RPMI7951 (cell line): ENCODE results near the gene NUDT22. TPM values are rescaled to one million over a fixed set of nuclear protein-coding genes. Genes with fewer than 3 reads are reported as not detected.

ENCODE experiments used
- DNase-seq: peaks from one replicate; pipeline ENCODE4 v3.0.0-alpha.2; 2012; ENCODE audit warnings: low read depth
- total RNA-seq: library from RNA; depleted of rRNA; stranded (reverse); fragments of >200 nt; shearing (Covaris generic); gene quantifications from 2 replicates; pipeline ENCODE4 v1.2.3, GENCODE V29; 2014

NUDT22 gene
- total RNA-seq, 1 experiment from 2014 or later: 59.7 TPM

DNA sequence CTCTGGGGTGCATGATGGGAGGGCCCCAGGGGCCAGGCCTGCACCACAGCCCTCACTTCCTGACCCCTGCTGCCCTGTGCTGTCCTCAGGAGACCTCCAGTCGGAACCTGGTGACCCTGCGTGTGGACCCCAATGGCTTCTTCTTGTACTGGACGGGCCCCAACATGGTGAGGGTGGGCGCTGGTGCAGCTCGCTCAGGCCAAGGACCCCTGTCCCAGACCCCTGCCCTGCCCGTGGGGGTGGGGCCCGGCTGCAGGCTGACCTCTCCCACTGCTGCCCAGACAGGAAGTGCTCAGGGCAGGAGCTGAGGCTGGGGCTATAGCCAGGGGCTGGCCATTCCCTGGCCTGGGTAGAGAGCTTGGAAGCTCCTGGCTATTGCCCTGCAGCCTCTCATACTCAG, 28.3 kb downstream of the NUDT22 start:
- DNase-seq: no peak

- DNase-seq: no peak
These were observed 29.4 kb downstream of the NUDT22 start for GRCh38 chr11:64255135-64256128.

GRCh38 chr11:64256300-64256699, 30.2 kb downstream of the NUDT22 start:
- no peak for DNase-seq

GRCh38 chr11:64258356-64258755, 32.3 kb downstream of the NUDT22 start:
- no peak for DNase-seq

DNA sequence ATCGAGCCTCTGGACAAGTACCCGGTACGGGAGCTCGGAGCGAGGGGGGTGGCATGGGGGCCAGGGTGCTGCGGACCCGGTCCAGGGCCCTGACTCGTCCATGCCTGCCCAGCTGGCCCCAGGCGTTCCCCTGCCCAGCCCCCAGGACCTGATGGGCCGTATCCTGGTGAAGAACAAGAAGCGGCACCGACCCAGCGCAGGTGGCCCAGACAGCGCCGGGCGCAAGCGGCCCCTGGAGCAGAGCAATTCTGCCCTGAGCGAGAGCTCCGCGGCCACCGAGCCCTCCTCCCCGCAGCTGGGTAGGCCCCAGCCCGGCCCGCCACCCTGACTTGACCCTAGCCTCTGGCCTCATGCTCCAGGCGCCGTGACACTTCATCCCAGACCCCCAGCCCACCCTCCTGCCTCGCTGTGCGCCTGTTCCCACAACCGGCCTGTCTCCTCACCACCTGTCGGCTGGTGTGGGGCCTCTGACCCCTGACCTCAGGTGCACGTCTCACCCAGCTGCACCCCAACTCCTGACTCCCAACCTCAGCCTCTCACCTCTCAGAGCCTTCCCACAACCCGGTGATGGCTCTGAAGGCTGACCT, 33.0 kb downstream of the NUDT22 start:
- no peak for DNase-seq

GRCh38 chr11:64259533-64260067, 33.5 kb downstream of the NUDT22 start:
- no peak for DNase-seq

- DNase-seq: no peak
These were observed 34.2 kb downstream of the NUDT22 start for GRCh38 chr11:64260147-64260708.

GRCh38 chr11:64261556-64262080, 35.5 kb downstream of the NUDT22 start:
- no peak for DNase-seq

DNA sequence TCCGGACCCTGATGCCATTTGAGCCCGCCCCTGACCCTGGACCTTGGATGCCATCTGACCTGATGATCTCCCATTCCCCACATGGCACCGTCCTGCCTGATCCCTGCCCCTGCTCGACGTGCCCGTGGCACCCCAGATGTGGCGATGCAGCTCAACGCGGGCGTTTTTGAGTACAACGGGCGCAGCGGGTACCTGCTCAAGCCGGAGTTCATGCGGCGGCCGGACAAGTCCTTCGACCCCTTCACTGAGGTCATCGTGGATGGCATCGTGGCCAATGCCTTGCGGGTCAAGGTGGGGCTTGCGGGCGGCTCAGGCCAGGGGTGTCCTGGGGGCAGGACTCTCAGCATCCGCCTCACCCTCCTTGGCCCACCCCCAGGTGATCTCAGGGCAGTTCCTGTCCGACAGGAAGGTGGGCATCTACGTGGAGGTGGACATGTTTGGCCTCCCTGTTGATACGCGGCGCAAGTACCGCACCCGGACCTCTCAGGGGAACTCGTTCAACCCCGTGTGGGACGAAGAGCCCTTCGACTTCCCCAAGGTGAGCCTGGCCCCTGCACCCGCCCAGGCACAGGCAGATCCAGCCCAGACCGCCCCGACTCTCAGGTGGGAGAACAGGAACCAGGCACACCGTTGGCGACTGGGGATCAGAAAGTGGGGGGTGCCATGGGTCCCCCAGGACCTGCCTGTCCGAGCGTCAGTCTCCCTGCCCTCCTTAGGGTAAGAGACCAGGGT, 36.4 kb downstream of the NUDT22 start:
- DNase-seq: no peak

GRCh38 chr11:64263021-64263946, 37.2 kb downstream of the NUDT22 start:
- DNase-seq: peak; percentile 99

- no peak for DNase-seq
These were observed 37.9 kb downstream of the NUDT22 start for GRCh38 chr11:64263947-64264317.

- no peak for DNase-seq
These were observed 38.3 kb downstream of the NUDT22 start for GRCh38 chr11:64264371-64264852.

DNA sequence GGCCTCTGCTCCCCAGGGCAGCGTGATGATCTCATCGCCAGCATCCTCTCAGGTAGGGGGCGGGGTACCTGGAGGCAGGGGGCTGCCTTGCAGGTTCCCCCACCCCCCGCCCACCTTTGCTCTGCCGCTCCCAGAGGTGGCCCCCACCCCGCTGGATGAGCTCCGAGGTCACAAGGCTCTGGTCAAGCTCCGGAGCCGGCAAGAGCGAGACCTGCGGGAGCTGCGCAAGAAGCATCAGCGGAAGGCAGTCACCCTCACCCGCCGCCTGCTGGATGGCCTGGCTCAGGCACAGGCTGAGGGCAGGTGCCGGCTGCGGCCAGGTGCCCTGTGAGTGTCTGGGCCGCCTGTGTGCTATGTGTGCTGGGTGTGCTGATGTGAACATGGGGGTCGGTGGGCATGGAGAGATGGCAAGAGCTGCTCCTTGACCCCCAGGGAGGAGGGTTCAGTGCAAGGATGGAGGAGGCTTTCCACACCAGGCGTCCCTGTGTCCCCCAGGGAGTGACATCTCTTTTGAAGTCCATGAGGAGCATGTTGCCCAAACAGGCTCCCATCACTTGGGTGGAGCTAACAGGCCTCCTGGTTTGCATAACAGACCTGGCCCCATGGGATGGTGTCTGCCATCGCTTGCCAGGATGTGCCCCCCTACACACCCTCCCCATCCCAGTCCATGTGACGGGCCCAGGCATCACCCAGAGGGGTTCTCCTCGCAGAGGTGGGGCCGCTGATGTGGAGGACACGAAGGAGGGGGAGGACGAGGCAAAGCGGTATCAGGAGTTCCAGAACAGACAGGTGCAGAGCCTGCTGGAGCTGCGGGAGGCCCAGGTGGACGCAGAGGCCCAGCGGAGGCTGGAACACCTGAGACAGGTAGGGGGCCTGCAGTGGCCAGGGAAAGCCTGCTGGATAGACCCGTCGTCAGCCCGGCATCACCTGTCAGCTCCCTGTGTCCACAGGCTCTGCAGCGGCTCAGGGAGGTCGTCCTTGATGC, 39.4 kb downstream of the NUDT22 start:
- DNase-seq: no peak

DNA sequence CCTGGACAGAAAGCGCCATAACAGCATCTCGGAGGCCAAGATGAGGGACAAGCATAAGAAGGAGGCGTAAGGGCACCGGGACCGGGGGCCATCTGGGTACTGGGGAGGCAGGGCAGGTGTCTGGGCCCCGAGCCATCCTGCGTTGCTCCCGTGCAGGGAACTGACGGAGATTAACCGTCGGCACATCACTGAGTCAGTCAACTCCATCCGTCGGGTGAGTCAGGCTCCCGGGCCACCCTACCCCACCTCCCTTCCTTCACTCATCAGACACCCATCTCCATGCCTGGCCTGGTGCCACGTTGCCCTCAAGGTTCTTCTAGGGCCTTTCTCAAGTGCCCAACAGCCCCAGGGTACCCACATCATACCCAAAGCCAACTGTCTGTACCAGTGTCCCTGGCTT, 40.3 kb downstream of the NUDT22 start:
- peak; percentile 84 for DNase-seq

DNA sequence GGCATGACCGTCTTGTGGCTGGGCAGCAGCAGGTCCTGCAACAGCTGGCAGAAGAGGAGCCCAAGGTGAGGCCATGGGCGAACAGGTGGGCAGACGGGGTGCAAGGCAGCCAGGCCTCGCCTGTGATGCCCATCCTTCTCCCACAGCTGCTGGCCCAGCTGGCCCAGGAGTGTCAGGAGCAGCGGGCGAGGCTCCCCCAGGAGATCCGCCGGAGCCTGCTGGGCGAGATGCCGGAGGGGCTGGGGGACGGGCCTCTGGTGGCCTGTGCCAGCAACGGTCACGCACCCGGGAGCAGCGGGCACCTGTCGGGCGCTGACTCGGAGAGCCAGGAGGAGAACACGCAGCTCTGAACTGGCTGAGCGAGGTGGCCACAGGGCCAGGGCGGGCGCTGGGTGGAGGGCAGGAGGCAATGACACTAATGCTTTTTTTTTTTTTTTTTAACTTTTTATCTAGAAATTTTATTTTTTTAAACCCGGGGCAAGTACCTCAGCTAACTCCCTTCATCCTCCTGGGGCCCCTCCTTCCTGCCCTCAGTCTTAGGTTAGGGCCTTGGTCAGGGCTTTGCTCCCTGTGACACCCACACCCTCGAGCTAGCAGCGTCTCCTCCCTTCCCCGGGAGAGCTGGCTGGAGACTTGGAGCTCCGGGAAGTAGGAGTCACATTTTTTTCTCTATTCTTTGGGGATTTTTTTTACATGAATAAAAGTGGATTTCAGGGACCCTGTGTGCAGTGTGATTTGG, 41.3 kb downstream of the NUDT22 start:
- DNase-seq: peak; percentile 47

GRCh38 chr11:64268025-64268892, 42.2 kb downstream of the NUDT22 start:
- DNase-seq: peak; percentile 98

DNA sequence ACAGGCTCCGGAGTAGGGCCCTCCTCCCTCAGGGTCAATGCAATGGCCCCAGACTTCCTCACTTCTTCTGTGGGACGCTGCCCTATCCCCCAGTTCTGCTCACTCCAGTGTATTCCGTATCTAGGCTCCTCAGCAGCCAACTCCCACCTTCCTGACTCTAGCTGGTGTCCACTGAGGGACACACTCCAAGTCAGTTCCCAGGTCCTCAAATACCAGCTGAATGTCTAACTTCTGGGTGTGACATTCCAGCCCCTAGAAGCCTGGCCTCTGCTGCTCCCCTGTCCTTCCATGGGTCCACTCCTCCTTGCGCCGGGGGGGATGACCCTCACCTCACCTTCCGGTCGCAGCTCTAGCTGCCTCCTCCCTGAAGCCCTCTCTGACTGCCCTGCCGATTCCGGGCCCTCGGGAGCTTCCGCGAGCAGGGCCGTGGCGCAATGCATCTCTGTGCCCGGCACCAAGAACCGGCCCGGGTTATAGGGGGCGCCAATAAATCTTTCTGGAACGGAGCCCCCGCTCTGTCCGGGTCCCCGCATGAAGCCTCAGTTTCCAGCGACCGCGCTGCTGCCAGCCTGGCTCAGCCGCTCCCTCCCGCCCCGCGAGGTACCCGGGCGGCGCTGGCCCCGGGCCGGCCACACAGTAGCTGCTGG, 42.9 kb downstream of the NUDT22 start:
- DNase-seq: no peak
